ENCODE results near the gene RPS6KB1. TPM values are rescaled to one million over a fixed set of nuclear protein-coding genes. Genes with fewer than 3 reads are reported as not detected.
"Not testable (repeated sequence)": the region's sequence is repeated elsewhere in the genome, so short reads cannot be mapped to it uniquely, and the experiment has no call there.

Gene RPS6KB1
- total RNA-seq, 1 donor from 2014 or later = 38.6 TPM

DNA sequence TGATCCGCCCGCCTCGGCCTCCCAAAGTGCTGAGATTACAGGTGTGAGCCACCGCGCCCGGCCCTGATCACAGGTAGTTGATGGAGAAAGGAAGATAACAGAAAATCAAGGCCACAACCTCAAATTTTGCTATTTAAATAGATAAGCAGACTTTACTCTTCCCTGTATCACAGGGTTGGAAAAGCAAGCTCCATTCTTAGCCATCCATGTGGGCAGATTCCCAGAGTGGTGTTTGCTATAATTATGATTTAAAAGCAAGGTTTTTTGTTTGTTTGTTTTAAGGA lies 44.6 kb upstream of the RPS6KB1 start:
- peak overlapping the region; percentile 78 for H3K27ac Mint-ChIP-seq (ENCODE audit: unreplicated experiment)
- no peaks in the 10 kb centered on the region for H3K9me3 Mint-ChIP-seq (ENCODE audit: unreplicated experiment)
- H3K27me3 Mint-ChIP-seq (ENCODE audit: unreplicated experiment) = no peaks in the 10 kb centered on the region

GRCh38 chr17:59848778-59849177 lies 44.1 kb upstream of the RPS6KB1 start:
- Mint-ChIP-seq H3K36me3 (ENCODE audit: unreplicated experiment) (no peaks in the 10 kb centered on the region), H3K27me3 (ENCODE audit: unreplicated experiment) (no peaks in the 10 kb centered on the region), H3K4me3 (ENCODE audit: unreplicated experiment) (no peak overlapping the region), H3K27ac (ENCODE audit: unreplicated experiment) (peak overlapping the region; percentile 78), H3K9me3 (ENCODE audit: unreplicated experiment) (no peaks in the 10 kb centered on the region), H3K4me1 (ENCODE audit: unreplicated experiment) (peaks cover 83% of the 10 kb centered on the region)
- TF ChIP-seq, protein P1, sequence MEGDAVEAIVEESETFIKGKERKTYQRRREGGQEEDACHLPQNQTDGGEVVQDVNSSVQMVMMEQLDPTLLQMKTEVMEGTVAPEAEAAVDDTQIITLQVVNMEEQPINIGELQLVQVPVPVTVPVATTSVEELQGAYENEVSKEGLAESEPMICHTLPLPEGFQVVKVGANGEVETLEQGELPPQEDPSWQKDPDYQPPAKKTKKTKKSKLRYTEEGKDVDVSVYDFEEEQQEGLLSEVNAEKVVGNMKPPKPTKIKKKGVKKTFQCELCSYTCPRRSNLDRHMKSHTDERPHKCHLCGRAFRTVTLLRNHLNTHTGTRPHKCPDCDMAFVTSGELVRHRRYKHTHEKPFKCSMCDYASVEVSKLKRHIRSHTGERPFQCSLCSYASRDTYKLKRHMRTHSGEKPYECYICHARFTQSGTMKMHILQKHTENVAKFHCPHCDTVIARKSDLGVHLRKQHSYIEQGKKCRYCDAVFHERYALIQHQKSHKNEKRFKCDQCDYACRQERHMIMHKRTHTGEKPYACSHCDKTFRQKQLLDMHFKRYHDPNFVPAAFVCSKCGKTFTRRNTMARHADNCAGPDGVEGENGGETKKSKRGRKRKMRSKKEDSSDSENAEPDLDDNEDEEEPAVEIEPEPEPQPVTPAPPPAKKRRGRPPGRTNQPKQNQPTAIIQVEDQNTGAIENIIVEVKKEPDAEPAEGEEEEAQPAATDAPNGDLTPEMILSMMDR (IDR thresholded peaks at IDR 0.05) = no peak
- no peak for DNase-seq (ENCODE audit: extremely low spot score, unreplicated experiment)

More for the DNA sequence above, 44.6 kb upstream of the RPS6KB1 start:
- TF ChIP-seq, protein P1 (IDR thresholded peaks at IDR 0.05) = no peak
- Mint-ChIP-seq H3K36me3 (ENCODE audit: unreplicated experiment) (no peaks in the 10 kb centered on the region), H3K4me3 (ENCODE audit: unreplicated experiment) (no peak overlapping the region), H3K4me1 (ENCODE audit: unreplicated experiment) (peaks cover 82% of the 10 kb centered on the region)
- DNase-seq (ENCODE audit: extremely low spot score, unreplicated experiment) = no peak

- H3K27ac Mint-ChIP-seq (ENCODE audit: unreplicated experiment) = peak overlapping the region; percentile 91
Observed at GRCh38 chr17:59850311-59850710, 42.6 kb upstream of the RPS6KB1 start.

GRCh38 chr17:59851439-59852375 lies 41.2 kb upstream of the RPS6KB1 start:
- TF ChIP-seq, protein P1 (IDR thresholded peaks at IDR 0.05) = no peak
- Mint-ChIP-seq H3K4me3 (ENCODE audit: unreplicated experiment) (peak overlapping the region; percentile 1), H3K27me3 (ENCODE audit: unreplicated experiment) (no peaks in the 10 kb centered on the region), H3K27ac (ENCODE audit: unreplicated experiment) (peak overlapping the region; percentile 91), H3K4me1 (ENCODE audit: unreplicated experiment) (peaks cover 79% of the 10 kb centered on the region), H3K36me3 (ENCODE audit: unreplicated experiment) (no peaks in the 10 kb centered on the region), H3K9me3 (ENCODE audit: unreplicated experiment) (no peaks in the 10 kb centered on the region)
- no peak for DNase-seq (ENCODE audit: extremely low spot score, unreplicated experiment)

More at GRCh38 chr17:59850311-59850710, 42.6 kb upstream of the RPS6KB1 start:
- not testable (repeated sequence) for H3K27me3 Mint-ChIP-seq (ENCODE audit: unreplicated experiment); H3K4me3 Mint-ChIP-seq (ENCODE audit: unreplicated experiment); H3K9me3 Mint-ChIP-seq (ENCODE audit: unreplicated experiment); DNase-seq (ENCODE audit: extremely low spot score, unreplicated experiment); H3K36me3 Mint-ChIP-seq (ENCODE audit: unreplicated experiment)
- H3K4me1 Mint-ChIP-seq (ENCODE audit: unreplicated experiment) = peaks cover 80% of the 10 kb centered on the region

GRCh38 chr17:59852847-59853167 lies 40.1 kb upstream of the RPS6KB1 start:
- not testable (repeated sequence) for DNase-seq (ENCODE audit: extremely low spot score, unreplicated experiment); H3K4me3 Mint-ChIP-seq (ENCODE audit: unreplicated experiment); H3K27me3 Mint-ChIP-seq (ENCODE audit: unreplicated experiment); H3K9me3 Mint-ChIP-seq (ENCODE audit: unreplicated experiment); H3K36me3 Mint-ChIP-seq (ENCODE audit: unreplicated experiment)
- H3K27ac Mint-ChIP-seq (ENCODE audit: unreplicated experiment) = peak overlapping the region; percentile 91
- peaks cover 82% of the 10 kb centered on the region for H3K4me1 Mint-ChIP-seq (ENCODE audit: unreplicated experiment)

- Mint-ChIP-seq H3K27ac (ENCODE audit: unreplicated experiment) (peak overlapping the region; percentile 91), H3K4me1 (ENCODE audit: unreplicated experiment) (peaks cover 86% of the 10 kb centered on the region), H3K36me3 (ENCODE audit: unreplicated experiment) (no peaks in the 10 kb centered on the region), H3K9me3 (ENCODE audit: unreplicated experiment) (no peaks in the 10 kb centered on the region), H3K27me3 (ENCODE audit: unreplicated experiment) (no peaks in the 10 kb centered on the region), H3K4me3 (ENCODE audit: unreplicated experiment) (no peak overlapping the region)
- DNase-seq (ENCODE audit: extremely low spot score, unreplicated experiment) = peak; percentile 87
- TF ChIP-seq, protein P1 (IDR thresholded peaks at IDR 0.05) = peak; percentile 64
Observed at GRCh38 chr17:59853168-59853918, 39.6 kb upstream of the RPS6KB1 start.

DNA sequence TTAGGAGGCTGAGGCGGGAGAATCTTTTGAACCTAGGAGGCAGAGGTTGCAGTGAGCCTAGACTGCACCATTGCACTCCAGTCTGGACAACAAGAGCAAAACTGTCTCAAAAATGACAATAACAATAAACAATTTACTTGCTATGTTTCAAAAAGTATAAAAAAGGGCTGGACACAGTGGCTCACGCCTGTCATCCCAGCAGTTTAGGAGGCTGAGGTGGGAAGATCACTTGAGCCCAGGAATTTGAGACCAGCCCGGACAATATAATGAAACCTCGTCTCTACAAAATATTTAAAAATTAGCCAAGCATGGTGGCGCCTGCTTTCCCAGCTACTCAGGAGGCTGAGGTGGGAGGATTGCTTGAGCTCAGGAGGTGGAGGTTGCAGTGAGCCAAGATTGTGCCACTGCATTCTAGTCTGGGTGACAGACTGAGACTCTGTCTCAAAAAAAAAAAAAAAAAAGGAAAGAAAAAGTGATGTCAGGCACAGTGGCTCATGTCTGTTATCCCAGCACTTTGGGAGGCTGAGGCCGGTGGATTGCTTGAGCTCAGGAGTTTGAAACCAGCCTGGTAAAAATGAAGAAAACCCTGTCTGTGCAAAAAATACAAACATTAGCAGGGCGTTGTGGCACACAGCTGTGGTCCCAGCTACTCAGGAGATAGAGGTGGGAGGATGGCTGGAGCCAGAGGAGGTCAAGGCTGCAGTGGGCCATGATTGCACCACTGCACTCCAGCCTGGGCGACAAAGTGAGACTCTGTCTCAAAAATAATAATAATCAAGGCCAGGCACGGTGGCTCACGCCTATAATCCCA lies 38.8 kb upstream of the RPS6KB1 start:
- Mint-ChIP-seq H3K27ac (ENCODE audit: unreplicated experiment) (peak overlapping the region; percentile 91), H3K4me1 (ENCODE audit: unreplicated experiment) (peaks cover 87% of the 10 kb centered on the region)
- H3K36me3 Mint-ChIP-seq (ENCODE audit: unreplicated experiment); H3K27me3 Mint-ChIP-seq (ENCODE audit: unreplicated experiment); DNase-seq (ENCODE audit: extremely low spot score, unreplicated experiment); H3K4me3 Mint-ChIP-seq (ENCODE audit: unreplicated experiment); H3K9me3 Mint-ChIP-seq (ENCODE audit: unreplicated experiment): not testable (repeated sequence)
